Smooth muscle cell (in vitro differentiated cells): ENCODE measurements around the gene AKAP12. TPM values are rescaled to one million over a fixed set of nuclear protein-coding genes. Genes with fewer than 3 reads are reported as not detected.

Experiments used
- DNase-seq: peaks from one replicate; lab custom pipeline; 2025; ENCODE audit not compliant: unreplicated experiment; lab: John Stamatoyannopoulos, UW
- H2AFZ ChIP-seq: fragments of 200-600 bp; sonication (generic); 2 replicates; pipeline ENCODE4 v1.6.0; 2016; ENCODE audit warnings: antibody characterized with exemption, low read depth, mild to moderate bottlenecking
- H3F3A ChIP-seq: fragments of 200-600 bp; sonication (generic); 2 replicates; pipeline ENCODE4 v1.6.0; 2017; ENCODE audit warnings: antibody characterized with exemption, low read depth
- H3K27ac ChIP-seq: fragments of 200-600 bp; sonication (generic); 2 replicates; pipeline ENCODE4 v1.5.1; 2016; ENCODE audit warnings: low read depth, mild to moderate bottlenecking
- H3K27me3 ChIP-seq: fragments of 200-600 bp; sonication (generic); 2 replicates; pipeline ENCODE4 v1.6.1; 2016; ENCODE audit warnings: low read depth, mild to moderate bottlenecking
- H3K36me3 ChIP-seq: fragments of 200-600 bp; sonication (generic); 2 replicates; pipeline ENCODE4 v1.5.1; 2016; ENCODE audit warnings: low read depth
- H3K4me1 ChIP-seq: fragments of 200-600 bp; sonication (generic); 2 replicates; pipeline ENCODE4 v1.5.1; 2016; ENCODE audit warnings: low read depth
- H3K4me2 ChIP-seq: fragments of 200-600 bp; sonication (generic); 2 replicates; pipeline ENCODE4 v1.6.0; 2016; ENCODE audit warnings: mild to moderate bottlenecking
- H3K4me3 ChIP-seq: fragments of 200-600 bp; sonication (generic); 2 replicates; pipeline ENCODE4 v1.5.1; 2016; ENCODE audit warnings: mild to moderate bottlenecking
- H3K79me2 ChIP-seq: fragments of 200-600 bp; sonication (generic); 2 replicates; pipeline ENCODE4 v1.6.0; 2016; ENCODE audit warnings: low read depth, mild to moderate bottlenecking
- H3K9ac ChIP-seq: fragments of 200-600 bp; sonication (generic); 2 replicates; pipeline ENCODE4 v1.6.0; 2016; ENCODE audit warnings: low read depth
- H3K9me3 ChIP-seq: fragments of 200-600 bp; sonication (generic); replicated peaks from 2 replicates; pipeline ENCODE4 v1.5.1; 2016; ENCODE audit warnings: low read depth
- H4K20me1 ChIP-seq: fragments of 200-600 bp; sonication (generic); 2 replicates; pipeline ENCODE4 v1.6.0; 2016; ENCODE audit warnings: low read depth
- CTCF ChIP-seq: fragments of 200-600 bp; sonication (generic); IDR thresholded peaks from 2 replicates; pipeline ENCODE4 v1.5.1; 2017; ENCODE audit warnings: borderline replicate concordance, mild to moderate bottlenecking, antibody characterized with exemption; ENCODE audit not compliant: insufficient read depth, poor library complexity, severe bottlenecking
- WGBS: methylation state at CpG from one replicate; pipeline ENCODE4 v1.1.7; 2016; ENCODE audit warnings: low lambda C conversion rate; 5-methylcytosine and 5-hydroxymethylcytosine counted together
- polyA plus RNA-seq: library from polyadenylated mRNA; unstranded; fragments of >200 nt; fragmentation: Nextera tagmentation; extraction: Ambion mirVana; gene quantifications from 2 replicates; pipeline ENCODE4 v1.2.1, GENCODE V29; 2016
- total RNA-seq: library from RNA; depleted of rRNA; stranded (reverse); fragments of >200 nt; gene quantifications from 2 replicates; pipeline ENCODE4 v1.2.3, GENCODE V29; 2014

Gene AKAP12
- total and polyA plus RNA-seq, 2 experiments from 2014 or later = 10.7 to 13.3 TPM

GRCh38 chr6:151389618-151390275 is 150.0 kb downstream of the AKAP12 start:
- Histone ChIP-seq H4K20me1 (peaks cover 31% of the 10 kb centered on the region), H3K4me3 (peak overlapping the region; percentile 95), H3K4me2 (peak overlapping the region; percentile 97), H3K9me3 (no peaks in the 10 kb centered on the region), H3K79me2 (peaks cover 72% of the 10 kb centered on the region), H2AFZ (peak overlapping the region; percentile 85), H3K27me3 (no peaks in the 10 kb centered on the region), H3F3A (peaks cover 33% of the 10 kb centered on the region), H3K27ac (peak overlapping the region; percentile 98), H3K4me1 (peaks cover 27% of the 10 kb centered on the region), H3K36me3 (no peaks in the 10 kb centered on the region), H3K9ac (peak overlapping the region; percentile 87)
- no peak for TF ChIP-seq CTCF
- no peak for DNase-seq
- WGBS = 1% methylated on average over 39 of the region's 54 CpGs

- Histone ChIP-seq H3K4me2 (peak overlapping the region; percentile 97), H3K27ac (peak overlapping the region; percentile 98), H3K4me3 (peak overlapping the region; percentile 95), H3F3A (peaks cover 33% of the 10 kb centered on the region), H3K36me3 (no peaks in the 10 kb centered on the region), H3K79me2 (peaks cover 72% of the 10 kb centered on the region), H3K27me3 (no peaks in the 10 kb centered on the region), H3K4me1 (peaks cover 27% of the 10 kb centered on the region), H2AFZ (no peak overlapping the region), H4K20me1 (peaks cover 37% of the 10 kb centered on the region), H3K9me3 (no peaks in the 10 kb centered on the region), H3K9ac (peak overlapping the region; percentile 98)
- peak; percentile 91 for DNase-seq
- TF ChIP-seq CTCF = no peak
- WGBS = 0% methylated on average over 38 of the region's 79 CpGs
Measured at GRCh38 chr6:151390276-151390850, 150.6 kb downstream of the AKAP12 start.

GRCh38 chr6:151390851-151391470 is 151.2 kb downstream of the AKAP12 start:
- Histone ChIP-seq H3K79me2 (peaks cover 72% of the 10 kb centered on the region), H2AFZ (no peak overlapping the region), H3K9ac (peak overlapping the region; percentile 98), H3F3A (peaks cover 33% of the 10 kb centered on the region), H3K4me2 (peak overlapping the region; percentile 96), H3K27me3 (no peaks in the 10 kb centered on the region), H3K27ac (peak overlapping the region; percentile 98), H3K36me3 (no peaks in the 10 kb centered on the region), H3K4me3 (peak overlapping the region; percentile 95), H4K20me1 (peaks cover 43% of the 10 kb centered on the region), H3K9me3 (no peaks in the 10 kb centered on the region), H3K4me1 (peaks cover 27% of the 10 kb centered on the region)
- under 1% methylated on average over 42 of the region's 78 CpGs for WGBS
- no peak for TF ChIP-seq CTCF
- DNase-seq = peak; percentile 75
